K562 (cell line): ENCODE measurements around the gene FAR2. TPM values are rescaled to one million over a fixed set of nuclear protein-coding genes. Genes with fewer than 3 reads are reported as not detected.

ENCODE experiments used
- ATAC-seq: fragments of 200-7000 bp; cut with Tn5 transposase; 3 replicates; pipeline ENCODE4 v1.9.1; 2020; ENCODE audit warnings: moderate library complexity
- BruUV-seq: library from RNA; stranded (reverse); fragments of 400-500 nt; replicated peaks from 2 replicates; lab custom pipeline; 2021; lab: Mats Ljungman, UMichigan
- CTCF ChIA-PET: fragments of 300-600 bp; formaldehyde crosslinking; extraction: SDS; loops from one replicate; lab custom pipeline; 2021; ENCODE audit warnings: low intra/inter-chr PET ratio; lab: Yijun Ruan, JAX
- POLR2A ChIA-PET: fragments of 300-600, 350-650 bp; sonication (Branson Sonifier 250); formaldehyde crosslinking; extraction: SDS; loops from one replicate; lab custom pipeline; 2021; ENCODE audit warnings: antibody characterized with exemption, inconsistent platforms; lab: Yijun Ruan, JAX
- DNase-seq, 4 experiments: peaks; one replicate each; pipeline versions ENCODE4 v3.0.0 to v3.0.0-alpha.2; 2011 to 2018; ENCODE audit warnings: low spot score in 3 of 4, mixed read lengths in 3 of 4; ENCODE audit errors: extremely low read depth in 1 of 4
- FAIRE-seq: peaks from 2 replicates; lab custom pipeline; 2011; peaks lifted over from hg19 to GRCh38; lab: Jason Lieb, UNC
- H2AFZ ChIP-seq: 2 replicates; pipeline ENCODE4 v1.6.0; 2011; ENCODE audit warnings: low read depth, low read length, control low read depth, inconsistent platforms
- H3K27ac ChIP-seq: fragments of 200-600 bp; 3 replicates; pipeline ENCODE4 v1.8.0; 2011; ENCODE audit warnings: low read depth, mild to moderate bottlenecking, control low read depth, inconsistent platforms, low read length, moderate library complexity, mixed read lengths; ENCODE audit errors: extremely low read depth
- H3K27me3 ChIP-seq, 2 experiments: fragments of 300-600 bp in 1 of 2; 2 replicates in 1 of 2; 3 replicates in 1 of 2; pipeline versions ENCODE4 v1.6.0 to v1.8.0; 2011; ENCODE audit warnings: inconsistent platforms in 2 of 2, low read length in 2 of 2, mild to moderate bottlenecking in 1 of 2, mixed read lengths in 1 of 2, moderate library complexity in 1 of 2; ENCODE audit not compliant: control insufficient read depth in 2 of 2, insufficient read depth in 2 of 2
- H3K36me3 ChIP-seq: fragments of 300-600 bp; 3 replicates; pipeline ENCODE4 v1.8.0; 2011; ENCODE audit warnings: mild to moderate bottlenecking, low read length, inconsistent platforms; ENCODE audit not compliant: control insufficient read depth, insufficient read depth
- H3K4me1 ChIP-seq, 2 experiments: fragments of 200-600 bp in 1 of 2; replicated peaks in 1 of 2; 2 replicates in 1 of 2; 3 replicates in 1 of 2; pipeline versions ENCODE4 v1.5.1 to v1.8.0; 2011; ENCODE audit warnings: inconsistent platforms in 2 of 2, low read length in 2 of 2, mild to moderate bottlenecking in 1 of 2, mixed read lengths in 1 of 2, moderate library complexity in 1 of 2; ENCODE audit not compliant: control insufficient read depth in 2 of 2, insufficient read depth in 2 of 2
- H3K4me2 ChIP-seq: 2 replicates; pipeline ENCODE4 v1.6.1; 2011; ENCODE audit warnings: low read length, control low read depth, inconsistent platforms, mixed read lengths; ENCODE audit not compliant: insufficient read depth
- H3K4me3 ChIP-seq: fragments of 200-600 bp; sonication (generic), shearing (Covaris generic); 2 replicates; pipeline ENCODE4 v1.5.1; 2016; ENCODE audit warnings: control low read depth, inconsistent platforms
- H3K79me2 ChIP-seq: fragments of 200-600 bp; 3 replicates; pipeline ENCODE4 v1.8.0; 2011; ENCODE audit warnings: low read length, inconsistent platforms; ENCODE audit not compliant: control insufficient read depth, insufficient read depth
- H3K9ac ChIP-seq, 2 experiments: 2 replicates each; pipeline versions ENCODE4 v1.6.0 to v1.6.1; 2011; ENCODE audit warnings: low read depth in 2 of 2, low read length in 2 of 2, control low read depth in 1 of 2, inconsistent platforms in 1 of 2, mild to moderate bottlenecking in 1 of 2, mixed read lengths in 1 of 2; ENCODE audit not compliant: insufficient read depth in 1 of 2
- H3K9me1 ChIP-seq: one replicate; pipeline ENCODE4 v1.6.0; 2011; ENCODE audit warnings: inconsistent platforms, mild to moderate bottlenecking, low read length, moderate library complexity; ENCODE audit not compliant: control insufficient read depth, insufficient read depth
- H3K9me3 ChIP-seq: replicated peaks from 2 replicates; pipeline ENCODE4 v1.5.1; 2011; ENCODE audit warnings: low read depth, low read length, inconsistent platforms; ENCODE audit not compliant: control insufficient read depth, insufficient read depth
- H4K20me1 ChIP-seq: replicated peaks from 2 replicates; pipeline ENCODE4 v1.6.1; 2011; ENCODE audit warnings: low read length, inconsistent platforms, mixed read lengths; ENCODE audit not compliant: control insufficient read depth, insufficient read depth
- CBFA2T3 ChIP-seq: fragments of 450-650 bp; IDR thresholded peaks from 2 replicates; pipeline ENCODE4 v1.6.1; 2017
- MGA ChIP-seq: fragments of 450-650 bp; IDR thresholded peaks from 2 replicates; pipeline ENCODE4 v1.6.1; 2016; ENCODE audit warnings: mild to moderate bottlenecking, moderate library complexity
- MIER1 ChIP-seq: fragments of 450-650 bp; IDR thresholded peaks from 2 replicates; pipeline ENCODE4 v1.6.1; 2016; ENCODE audit warnings: antibody characterized with exemption, mild to moderate bottlenecking, low read depth
- TCF7 ChIP-seq: sonication (generic); IDR thresholded peaks from 2 replicates; pipeline ENCODE4 v1.6.1; 2016; ENCODE audit warnings: antibody characterized with exemption, borderline replicate concordance
- ZNF785 ChIP-seq: fragments of 250-450 bp; sonication (Bioruptor Pico); IDR thresholded peaks from 2 replicates; pipeline ENCODE4 v1.4.0; 2020; ENCODE audit warnings: mild to moderate bottlenecking
- WGBS: fragments of 100-300 bp; shearing (Covaris generic); methylation state at CpG from one replicate; pipeline ENCODE4 v1.1.6; 2016; ENCODE audit warnings: low coverage, mixed read lengths; ENCODE audit not compliant: insufficient coverage; ENCODE audit errors: missing lambda C conversion rate; 5-methylcytosine and 5-hydroxymethylcytosine counted together
- in situ Hi-C: fragments of 300-500 bp; cut with MboI; formaldehyde crosslinking; loops from 4 replicates; pipeline ENCODE4 v1.15.0; 2018; ENCODE audit warnings: inconsistent platforms, mixed read lengths
- intact Hi-C: fragments of 100-400 bp; cut with micrococcal nuclease; formaldehyde crosslinking; loops from 2 replicates; pipeline ENCODE4 v1.14.2; 2022
- polyA plus RNA-seq, 8 experiments: library from polyadenylated mRNA; depleted of rRNA in 4 of 8; stranded (reverse) in 5 of 8; unstranded in 3 of 8; fragments of >200 nt; fragmentation: Nextera tagmentation in 2 of 8; fragmentation: Illumina TruSeq in 1 of 8; extraction: Ambion mirVana in 2 of 8; extraction: Trizol in 1 of 8; gene quantifications; 2 replicates each; pipeline versions ENCODE4 v1.2.1 to v1.2.3, GENCODE V29; 2011 to 2014; ENCODE audit warnings: inconsistent platforms in 1 of 8, missing spikeins in 1 of 8
- total RNA-seq, 7 experiments: library from RNA; depleted of rRNA in 6 of 7; stranded (reverse); fragments of >200 nt in 6 of 7; fragmentation: Illumina TruSeq in 2 of 7; extraction: Trizol in 2 of 7; gene quantifications; 2 replicates each; pipeline versions ENCODE4 v1.2.1 to v1.2.3, GENCODE V29; 2011 to 2021; ENCODE audit warnings: low replicate concordance in 1 of 7
- TF ChIP-seq, protein P1 (sequence below): sonication (generic); formaldehyde crosslinking; IDR thresholded peaks from 2 replicates; pipeline ENCODE4 v1.8.0; 2022; ENCODE audit warnings: missing genetic modification reagents, mild to moderate bottlenecking, borderline replicate concordance
- TF ChIP-seq, protein P2 (sequence below): fragments of 250-450 bp; sonication (Bioruptor Pico); IDR thresholded peaks from 2 replicates; pipeline ENCODE4 v1.8.0; 2021; ENCODE audit warnings: moderate library complexity, mild to moderate bottlenecking, inconsistent platforms

The FAR2 gene
- total and polyA plus RNA-seq, 9 of the 15 experiments (the other 6 are each of a cell fraction or from before 2014, with no cell fraction given) = 5.0 to 13.4 (median 8.5) TPM

- H3K27me3 ChIP-seq = no peaks in the 10 kb centered on the region
- no peaks in the 10 kb centered on the region for H3K9me1 ChIP-seq
- H3K79me2 ChIP-seq = no peaks in the 10 kb centered on the region
- no peak for FAIRE-seq
- H4K20me1 ChIP-seq = no peaks in the 10 kb centered on the region
- no peaks in the 10 kb centered on the region for H3K36me3 ChIP-seq
- POLR2A ChIA-PET = interaction anchor here (0.5 to 1.3 kb wide), 2 partner anchors 19 to 24 kb away, joined by 3 to 4 read pairs; no protein-coding TSS in a partner anchor
- no peak overlapping the region for H2AFZ ChIP-seq
- no peak overlapping the region for H3K27ac ChIP-seq
- CTCF ChIA-PET = no interaction called here
- no peak overlapping the region for H3K4me3 ChIP-seq
- no peak for ATAC-seq
- H3K4me1 ChIP-seq = no peaks in the 10 kb centered on the region
- in situ Hi-C loops (no loop called here), intact Hi-C loops (no loop called here)
- H3K9ac ChIP-seq = no peak overlapping the region
- no peak overlapping the region for H3K4me2 ChIP-seq
- WGBS = 0% methylated on average over 2 of the region's 2 CpGs
- no peak for DNase-seq
- no peaks in the 10 kb centered on the region for H3K9me3 ChIP-seq
- no TSS peak for BruUV-seq
- TF ChIP-seq MGA (no peak), MIER1 (no peak), ZNF785 (CRISPR knock-in tag) (no peak), TCF7 (no peak), CBFA2T3 (no peak)
- TF ChIP-seq, protein P1, sequence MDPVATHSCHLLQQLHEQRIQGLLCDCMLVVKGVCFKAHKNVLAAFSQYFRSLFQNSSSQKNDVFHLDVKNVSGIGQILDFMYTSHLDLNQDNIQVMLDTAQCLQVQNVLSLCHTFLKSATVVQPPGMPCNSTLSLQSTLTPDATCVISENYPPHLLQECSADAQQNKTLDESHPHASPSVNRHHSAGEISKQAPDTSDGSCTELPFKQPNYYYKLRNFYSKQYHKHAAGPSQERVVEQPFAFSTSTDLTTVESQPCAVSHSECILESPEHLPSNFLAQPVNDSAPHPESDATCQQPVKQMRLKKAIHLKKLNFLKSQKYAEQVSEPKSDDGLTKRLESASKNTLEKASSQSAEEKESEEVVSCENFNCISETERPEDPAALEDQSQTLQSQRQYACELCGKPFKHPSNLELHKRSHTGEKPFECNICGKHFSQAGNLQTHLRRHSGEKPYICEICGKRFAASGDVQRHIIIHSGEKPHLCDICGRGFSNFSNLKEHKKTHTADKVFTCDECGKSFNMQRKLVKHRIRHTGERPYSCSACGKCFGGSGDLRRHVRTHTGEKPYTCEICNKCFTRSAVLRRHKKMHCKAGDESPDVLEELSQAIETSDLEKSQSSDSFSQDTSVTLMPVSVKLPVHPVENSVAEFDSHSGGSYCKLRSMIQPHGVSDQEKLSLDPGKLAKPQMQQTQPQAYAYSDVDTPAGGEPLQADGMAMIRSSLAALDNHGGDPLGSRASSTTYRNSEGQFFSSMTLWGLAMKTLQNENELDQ = no peak
- TF ChIP-seq, protein P2, sequence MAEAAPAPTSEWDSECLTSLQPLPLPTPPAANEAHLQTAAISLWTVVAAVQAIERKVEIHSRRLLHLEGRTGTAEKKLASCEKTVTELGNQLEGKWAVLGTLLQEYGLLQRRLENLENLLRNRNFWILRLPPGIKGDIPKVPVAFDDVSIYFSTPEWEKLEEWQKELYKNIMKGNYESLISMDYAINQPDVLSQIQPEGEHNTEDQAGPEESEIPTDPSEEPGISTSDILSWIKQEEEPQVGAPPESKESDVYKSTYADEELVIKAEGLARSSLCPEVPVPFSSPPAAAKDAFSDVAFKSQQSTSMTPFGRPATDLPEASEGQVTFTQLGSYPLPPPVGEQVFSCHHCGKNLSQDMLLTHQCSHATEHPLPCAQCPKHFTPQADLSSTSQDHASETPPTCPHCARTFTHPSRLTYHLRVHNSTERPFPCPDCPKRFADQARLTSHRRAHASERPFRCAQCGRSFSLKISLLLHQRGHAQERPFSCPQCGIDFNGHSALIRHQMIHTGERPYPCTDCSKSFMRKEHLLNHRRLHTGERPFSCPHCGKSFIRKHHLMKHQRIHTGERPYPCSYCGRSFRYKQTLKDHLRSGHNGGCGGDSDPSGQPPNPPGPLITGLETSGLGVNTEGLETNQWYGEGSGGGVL = no peak
Observed at GRCh38 chr12:29104516-29104915, 44.6 kb upstream of the FAR2 start.
